NCI-H2196 (cell line): Measurements from ENCODE around the gene PSMB5.

ENCODE experiments used
- DNase-seq: peaks from one replicate; lab custom pipeline; 2025; ENCODE audit not compliant: unreplicated experiment; lab: John Stamatoyannopoulos, UW

The PSMB5 gene

DNA sequence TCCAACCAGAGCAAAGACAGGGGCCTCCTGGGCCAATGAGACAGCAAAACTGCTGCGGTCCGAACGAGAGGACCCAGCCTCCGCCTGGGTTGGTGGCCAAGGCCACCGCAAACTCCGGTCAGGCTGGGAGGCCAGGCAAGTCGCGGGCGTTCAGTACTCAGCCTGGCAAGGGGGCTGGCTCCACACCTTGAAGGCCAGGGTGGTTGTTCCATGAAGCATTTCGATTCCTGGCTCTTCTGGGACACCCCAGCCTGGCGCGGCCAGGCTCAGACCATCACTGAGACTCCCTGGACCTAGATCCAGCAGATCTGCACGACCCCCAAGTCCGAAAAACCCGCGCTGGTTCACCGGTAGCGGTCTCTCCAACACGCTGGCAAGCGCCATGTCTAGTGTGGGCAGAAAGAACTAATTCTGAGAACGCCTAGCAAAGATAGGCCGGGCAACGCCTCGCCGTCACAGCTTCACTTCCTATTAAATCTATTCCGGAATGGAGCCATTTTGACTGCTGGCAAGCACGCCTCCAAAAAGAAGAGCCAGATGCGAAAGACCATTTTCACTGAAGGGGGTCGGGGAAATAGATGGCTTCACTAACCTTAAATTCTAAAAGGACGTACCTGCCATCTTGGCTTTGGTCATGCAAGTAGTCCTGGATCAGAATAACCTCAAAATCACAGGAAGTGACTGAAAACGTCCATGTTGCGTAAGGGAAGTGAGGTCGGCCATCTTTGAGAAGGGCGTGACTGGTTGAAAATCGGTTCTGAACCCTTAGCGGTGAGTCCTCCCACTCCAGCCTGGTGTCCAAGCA lies at the start of gene PSMB5:
Gene PSMB5, minus strand, starts transcription at position 403 of the 805 bp plus-strand sequence. Its CDS starts 19 bp downstream, at position 384.
- DNase-seq: no peak

DNA sequence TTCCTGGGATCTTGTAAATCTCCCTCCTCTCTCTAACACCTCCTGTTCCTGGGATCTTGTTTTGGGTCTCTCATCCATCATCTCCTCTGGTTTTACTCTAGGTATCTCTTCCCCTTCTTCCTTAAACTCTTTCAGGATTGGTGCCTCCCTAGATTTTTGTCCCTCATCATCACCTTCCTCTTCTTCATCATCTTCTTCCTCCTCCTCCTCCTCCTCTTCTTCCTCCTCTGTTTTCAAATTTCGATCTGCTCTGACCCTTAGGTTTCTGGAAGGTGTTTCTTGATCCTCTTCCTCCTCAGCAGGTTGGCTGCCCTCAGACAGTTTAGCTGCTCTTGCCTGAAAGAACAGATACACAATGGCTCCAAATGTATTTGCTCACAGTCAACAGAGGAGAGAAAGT lies 45.8 kb upstream of the PSMB5 start:
- DNase-seq: no peak

DNA sequence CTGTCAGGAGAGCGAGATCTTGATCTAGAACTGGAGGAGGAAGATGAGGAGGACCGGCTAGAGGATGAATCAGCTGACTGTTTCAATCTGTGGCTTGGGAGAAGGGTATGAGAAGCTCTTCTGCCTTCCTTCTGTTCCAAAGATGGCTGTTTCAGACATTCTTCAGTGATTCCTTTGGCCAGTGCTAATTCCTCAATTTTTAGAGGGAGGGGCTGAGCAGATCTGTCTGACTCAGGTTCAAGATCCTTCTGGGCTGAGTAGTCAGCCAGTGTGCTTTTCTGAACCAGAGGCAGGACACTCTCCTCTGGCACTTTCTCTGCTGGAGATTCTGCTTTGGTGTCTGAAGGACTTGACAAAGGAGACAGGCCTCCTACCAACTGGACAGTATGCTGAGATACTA lies 45.0 kb upstream of the PSMB5 start:
- DNase-seq: no peak

DNA sequence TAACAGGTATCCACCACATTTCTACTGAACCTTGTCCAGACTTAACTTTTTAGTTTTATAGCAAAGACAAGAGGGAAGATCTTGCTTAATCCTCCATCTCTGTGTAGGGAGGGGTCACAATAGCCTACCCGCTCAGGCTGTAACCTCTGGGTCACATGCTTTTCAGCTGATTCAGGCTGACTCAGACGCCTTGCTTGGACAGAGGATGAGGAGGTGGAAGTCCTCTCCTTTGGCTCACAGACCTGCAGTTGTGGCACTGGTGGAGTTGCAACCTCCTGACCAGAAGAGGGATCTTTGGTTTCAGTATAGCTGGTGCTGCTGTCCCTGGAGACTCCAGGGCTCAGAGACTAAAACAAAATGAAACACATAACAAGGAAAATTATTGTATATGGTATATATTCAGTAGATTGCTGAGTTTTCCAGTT lies 44.0 kb upstream of the PSMB5 start:
- DNase-seq: no peak

DNA sequence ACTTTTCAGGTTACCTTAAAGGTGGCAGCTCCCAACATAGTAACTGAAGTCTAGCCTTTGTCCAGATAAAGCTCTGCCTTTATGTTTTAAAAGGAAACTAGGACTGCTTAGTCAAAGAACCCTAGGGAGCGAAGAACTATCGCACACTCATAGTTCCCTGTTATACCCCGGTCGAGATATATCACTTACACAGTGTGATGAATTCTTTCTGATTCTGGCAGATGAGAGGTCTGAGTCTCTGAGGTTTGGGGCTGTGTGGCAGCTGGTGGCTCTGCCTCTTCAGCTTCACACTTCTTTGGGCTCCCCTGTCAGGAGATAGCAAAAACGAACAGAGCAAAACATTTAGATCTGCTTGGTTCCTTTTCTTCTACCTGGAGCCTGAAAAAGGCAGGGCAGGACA lies 43.3 kb upstream of the PSMB5 start:
- no peak for DNase-seq

DNA sequence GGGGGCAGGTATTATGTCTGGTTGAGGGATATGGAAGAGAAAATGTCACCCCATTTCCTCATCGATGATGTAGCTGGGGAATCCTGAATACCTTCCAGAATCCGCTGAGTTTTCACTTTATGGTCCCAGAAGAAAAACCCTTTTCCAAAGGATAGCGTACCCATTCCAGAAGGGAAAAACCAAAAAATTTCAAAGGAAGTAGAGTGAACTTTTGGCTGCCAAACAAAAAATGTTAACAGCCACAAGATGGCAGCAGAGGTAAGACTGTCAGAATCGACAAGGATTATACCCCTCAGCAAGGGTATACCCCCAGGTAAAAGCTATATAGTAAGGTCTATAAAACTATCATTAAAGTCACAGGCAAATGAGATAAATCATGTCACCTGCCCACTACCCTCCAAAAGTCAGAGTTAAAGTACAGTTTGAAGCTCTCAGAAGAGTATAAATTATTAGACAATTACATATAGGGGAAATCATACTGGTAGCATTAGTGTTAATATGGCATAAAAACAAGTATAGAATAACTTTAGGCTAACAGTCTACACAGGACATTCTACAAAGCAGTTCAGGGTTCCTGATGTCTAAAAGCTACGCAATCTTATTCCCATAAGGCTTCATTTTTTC lies 42.2 kb upstream of the PSMB5 start:
- DNase-seq: no peak

DNA sequence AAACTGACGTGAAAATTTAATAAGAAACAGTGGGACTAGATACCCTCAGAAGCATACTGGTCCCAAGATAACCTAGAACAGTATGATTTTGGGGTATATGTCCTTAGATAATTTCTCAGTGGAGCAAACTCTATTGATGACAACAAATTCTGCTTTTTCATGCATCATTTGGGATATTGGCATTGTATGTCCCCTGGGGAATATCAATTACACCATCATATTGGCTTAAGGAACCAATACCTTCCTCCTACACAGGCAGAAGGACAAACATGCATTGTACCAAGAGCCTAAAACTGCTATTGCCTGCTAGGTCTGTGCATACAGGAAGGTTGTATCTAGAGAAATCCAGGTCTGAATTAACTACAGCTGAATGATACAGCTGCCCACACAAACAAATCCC lies 40.2 kb upstream of the PSMB5 start:
- no peak for DNase-seq

DNA sequence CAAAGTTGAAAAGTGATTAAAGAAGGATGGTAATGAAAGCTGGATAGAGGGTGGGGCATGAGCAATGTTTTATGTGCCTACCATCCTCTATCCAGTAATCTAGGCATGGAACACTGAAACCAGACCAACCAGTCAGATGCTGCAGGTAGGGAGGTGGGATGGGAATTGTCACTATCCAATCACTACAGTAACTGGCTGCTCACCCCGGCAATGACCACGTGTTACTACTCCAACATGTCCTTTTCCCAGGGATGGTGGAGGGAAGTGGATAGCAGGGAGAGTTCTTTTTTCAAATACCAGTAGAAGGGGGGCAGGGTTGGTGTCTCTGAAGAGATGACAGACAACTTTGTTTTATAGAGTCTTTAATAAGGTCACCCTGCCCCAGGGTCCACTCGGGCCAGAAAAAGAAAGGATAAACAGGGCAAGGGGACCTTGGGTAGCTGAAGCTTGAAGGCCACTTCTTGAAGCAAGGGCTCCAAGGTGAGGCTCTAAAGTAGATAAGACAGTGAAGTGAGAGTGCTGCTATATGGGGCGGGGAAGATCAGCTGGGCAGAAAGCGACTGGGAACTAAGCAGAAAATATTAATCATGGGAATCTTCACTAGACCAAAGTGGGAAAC lies 37.3 kb upstream of the PSMB5 start:
- no peak for DNase-seq

DNA sequence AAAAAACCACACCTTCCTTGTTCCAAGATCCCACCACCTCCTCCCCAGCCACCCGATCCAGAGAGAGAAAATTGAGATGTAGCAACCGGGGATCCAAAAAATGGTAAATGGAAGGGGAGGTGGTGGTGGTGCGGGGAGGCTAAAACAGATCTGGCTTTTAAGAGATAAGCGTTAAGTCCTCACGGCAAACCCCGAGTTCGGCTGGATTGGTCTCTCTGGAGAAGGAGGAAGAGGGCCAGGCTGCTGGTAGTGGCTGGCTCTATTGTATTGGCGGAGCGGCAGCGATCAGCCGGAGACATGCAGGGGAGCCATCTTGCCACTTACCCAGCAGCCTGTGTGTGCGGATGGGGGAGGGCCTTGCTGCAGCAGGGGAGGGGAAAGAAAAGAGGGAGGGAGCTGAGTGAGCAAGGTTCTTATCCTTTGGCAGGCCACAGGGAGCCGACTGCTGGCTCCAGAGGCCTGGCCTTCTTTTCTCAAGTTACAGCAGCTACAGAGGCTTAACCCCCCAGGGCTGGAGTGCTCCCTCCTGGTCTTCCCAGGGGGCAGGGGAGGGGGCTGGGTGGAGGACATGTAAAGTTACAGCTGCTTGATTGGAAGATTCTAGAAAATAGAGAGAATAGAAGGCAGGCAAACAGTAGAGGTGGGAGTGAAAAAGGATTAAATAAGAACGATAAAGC lies 36.7 kb upstream of the PSMB5 start:
- no peak for DNase-seq

DNA sequence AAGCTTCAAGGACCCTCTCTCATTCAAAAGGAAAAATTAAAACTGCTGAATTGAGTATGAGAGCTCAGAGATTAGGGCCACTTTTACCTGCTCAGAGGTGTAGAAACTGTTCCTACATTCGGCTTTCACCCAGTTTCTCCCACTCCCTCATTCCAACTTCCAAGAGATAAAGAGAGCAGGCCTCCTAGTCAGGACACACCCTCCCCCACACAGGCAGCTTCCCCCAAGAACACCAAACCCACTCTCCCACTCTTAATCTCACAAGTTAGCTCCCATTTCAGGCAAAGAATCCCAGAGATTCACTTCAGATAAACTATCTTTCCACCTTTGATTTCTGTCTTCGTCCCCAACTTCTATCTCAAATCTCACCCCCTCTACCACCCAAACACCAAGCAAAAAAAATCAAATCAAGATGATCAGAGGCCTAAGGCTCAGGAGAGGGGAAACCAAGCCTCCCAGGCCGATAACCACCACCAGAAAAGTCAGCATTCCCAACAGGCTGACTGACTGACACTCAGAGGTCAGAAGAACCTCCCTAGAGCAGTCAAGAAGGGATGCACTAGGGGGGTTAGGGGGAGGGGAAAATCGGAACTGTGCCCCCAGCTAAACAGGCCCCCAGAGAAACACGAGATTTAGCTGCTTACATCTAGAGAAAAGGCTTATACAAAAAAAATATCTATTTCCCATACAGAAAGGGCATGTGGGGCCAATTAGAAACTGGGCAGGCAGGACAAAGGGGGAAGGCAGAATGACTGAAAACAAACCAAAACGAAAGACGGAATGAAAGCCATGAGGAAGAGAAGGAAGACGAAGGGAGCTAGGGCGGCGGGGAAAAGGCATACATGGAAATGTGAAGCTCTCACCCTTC lies 35.8 kb upstream of the PSMB5 start:
- no peak for DNase-seq

DNA sequence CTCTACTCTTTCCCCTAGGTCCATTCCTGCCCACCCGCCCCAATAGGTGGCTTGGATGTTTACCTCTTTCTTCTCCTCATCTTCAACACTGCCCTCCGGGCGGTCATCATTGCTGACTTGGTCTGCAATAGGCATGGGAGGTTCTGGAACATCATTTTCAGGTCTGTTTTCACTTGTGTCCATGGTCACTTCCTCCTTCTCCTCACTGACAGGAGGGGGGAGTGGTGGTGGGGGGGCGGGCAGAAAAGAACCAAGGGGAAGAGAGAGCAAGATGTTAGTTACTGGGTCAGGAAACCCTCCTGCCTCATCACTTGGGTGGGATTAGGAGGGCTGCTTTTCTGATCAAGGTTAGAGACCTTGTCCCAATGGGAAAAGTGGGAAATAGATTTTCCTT lies 34.7 kb upstream of the PSMB5 start:
- DNase-seq: no peak

DNA sequence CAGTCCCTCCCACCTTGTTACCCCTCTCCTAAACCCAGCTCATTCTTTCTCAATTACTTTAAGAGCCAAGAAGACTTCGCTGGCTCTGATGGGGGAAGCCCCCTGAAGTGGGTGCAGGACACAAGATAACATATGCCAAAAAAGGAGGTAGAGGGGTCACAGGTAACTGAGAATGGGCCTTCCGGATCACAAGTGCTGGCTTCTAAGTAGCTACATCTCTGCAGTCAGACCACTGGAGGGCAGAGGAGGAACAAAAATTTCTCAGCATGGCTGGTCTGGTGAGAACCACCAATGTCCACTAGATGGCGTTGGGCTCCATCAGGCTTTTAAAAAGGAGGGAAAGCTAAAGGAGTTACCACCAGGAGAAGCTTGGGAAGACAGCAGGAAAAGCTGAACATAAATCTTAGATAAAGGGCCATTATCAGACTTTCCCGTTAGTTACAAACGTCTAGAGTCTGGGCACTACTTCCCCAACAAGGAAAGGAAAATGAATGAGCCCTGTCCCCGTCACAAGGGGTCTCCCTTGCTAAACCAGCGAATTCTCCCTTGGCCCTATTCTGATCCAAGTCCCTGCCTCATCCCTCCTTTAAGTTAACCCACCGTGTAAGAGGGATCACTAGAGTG lies 34.2 kb upstream of the PSMB5 start:
- DNase-seq: no peak

DNA sequence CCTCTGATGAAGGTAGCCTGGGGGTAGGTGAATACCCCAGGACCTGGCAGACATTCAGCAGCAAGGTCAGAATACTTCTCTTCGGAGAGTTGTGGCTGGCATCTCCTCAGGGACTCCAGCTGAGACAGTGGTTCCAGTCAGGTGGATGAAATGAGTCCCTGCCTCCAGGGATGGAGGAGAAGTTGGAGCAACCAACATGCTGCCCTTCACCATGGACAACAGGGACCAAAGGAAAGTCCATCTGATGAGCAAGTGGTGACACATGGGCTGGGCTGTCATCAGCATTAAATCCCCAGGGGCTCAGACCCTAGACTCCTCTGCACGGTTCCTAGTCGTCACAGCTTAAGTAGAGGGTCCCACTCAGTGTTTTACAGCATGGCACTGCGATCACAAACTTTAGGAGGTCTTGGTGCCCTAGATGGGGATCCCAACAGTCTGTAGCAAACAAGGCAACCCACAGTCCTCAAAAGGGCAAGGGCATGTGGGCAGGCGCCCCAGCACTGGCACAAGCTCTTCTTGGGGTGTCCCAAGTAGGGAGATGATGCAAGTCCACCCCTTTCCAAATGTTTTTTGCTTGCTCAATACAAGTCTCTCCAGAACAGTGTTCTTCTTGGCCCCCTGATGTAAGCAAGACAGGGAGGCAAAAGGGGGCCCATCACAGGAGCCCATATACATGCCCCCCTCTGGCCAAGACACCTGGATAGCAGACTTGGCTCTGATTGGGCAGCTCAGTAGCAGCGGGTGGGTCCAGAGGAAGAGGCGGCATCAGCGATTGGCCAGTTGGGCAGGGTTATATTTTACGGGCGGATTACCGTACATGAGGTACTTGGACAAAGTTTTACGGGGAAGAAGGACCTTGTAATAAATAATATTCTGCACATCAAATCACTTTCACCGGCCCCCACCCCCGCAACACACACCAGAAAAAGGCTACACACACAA lies 33.4 kb upstream of the PSMB5 start:
- DNase-seq: no peak

DNA sequence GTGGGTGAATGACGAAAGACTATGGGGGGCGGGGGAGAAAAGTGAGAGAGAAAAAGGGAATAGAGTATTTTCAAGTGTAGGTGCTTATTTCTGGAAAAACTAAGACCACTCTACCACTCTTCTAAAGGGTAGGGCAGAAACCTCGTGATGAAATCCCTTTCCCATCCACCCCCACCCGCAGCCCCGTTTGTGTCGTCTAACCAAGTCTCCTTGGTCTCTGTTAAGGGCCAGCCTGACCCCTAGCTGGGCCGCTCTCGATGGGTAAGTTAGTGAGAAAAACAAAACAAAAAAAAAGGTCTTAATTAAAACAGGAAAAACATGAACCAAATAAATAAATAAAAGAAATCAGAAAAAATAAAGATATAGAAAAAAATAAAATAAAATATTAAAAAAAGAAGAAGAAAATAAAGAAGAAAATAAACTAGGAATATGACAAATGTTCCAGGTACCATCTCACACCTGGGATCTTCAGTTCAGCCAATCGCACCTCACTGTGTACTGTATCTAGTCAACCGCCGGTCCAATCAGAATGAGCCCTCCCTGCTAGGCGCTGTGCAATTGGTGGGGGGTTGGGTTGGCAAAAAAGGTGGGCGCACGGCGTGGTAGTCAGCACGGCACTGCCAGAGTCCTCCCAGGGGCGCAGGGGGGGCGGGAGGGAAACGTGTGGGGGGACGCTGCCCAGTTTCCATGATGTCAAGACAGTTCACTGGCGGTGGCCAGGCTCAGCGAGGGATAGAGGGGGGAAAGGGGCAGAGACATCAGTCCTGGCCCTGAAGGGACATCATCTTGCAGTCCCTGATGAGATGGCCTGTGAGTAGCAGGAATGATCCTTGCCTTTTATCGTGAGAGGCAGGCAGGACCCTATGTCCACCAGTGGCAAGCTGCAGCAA lies 32.4 kb upstream of the PSMB5 start:
- no peak for DNase-seq

DNA sequence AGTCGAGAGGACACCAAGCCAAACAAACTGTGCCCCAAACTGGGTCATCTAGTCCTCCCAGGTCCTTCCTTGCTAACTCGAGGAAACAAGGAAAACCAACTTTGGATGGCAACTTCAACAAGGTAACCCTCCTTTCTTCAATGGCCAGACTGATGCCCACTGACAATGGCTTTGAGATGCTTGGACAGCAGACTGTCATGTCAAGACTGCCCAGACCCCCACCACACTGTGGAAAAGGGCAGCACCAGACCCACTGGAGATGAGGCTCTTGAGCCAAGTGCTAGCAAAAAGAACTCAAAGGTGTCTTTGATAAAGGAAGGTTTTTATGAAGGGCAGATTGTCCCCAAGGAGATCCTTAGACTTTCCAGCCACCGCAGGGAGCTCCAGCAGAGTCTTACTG lies 31.7 kb upstream of the PSMB5 start:
- no peak for DNase-seq

DNA sequence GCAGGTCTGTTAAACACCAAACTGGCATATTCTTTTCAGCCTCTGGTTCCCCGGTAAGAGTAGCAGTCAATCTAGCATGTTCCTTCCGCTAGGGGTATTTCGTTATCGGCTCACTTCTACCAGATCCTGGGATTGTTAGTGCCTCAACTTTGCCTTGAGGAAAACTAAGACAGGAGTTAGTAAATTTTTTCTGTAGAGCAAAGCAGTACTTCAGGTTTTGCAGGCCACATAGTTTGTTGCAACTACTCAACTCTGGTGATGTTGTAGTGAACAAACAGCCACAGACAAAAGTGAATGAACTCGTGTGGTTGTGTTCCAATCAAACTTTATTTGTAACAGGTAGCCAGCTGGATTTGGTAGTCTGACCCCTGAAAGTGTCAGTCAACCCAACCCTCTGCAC lies 28.9 kb upstream of the PSMB5 start:
- DNase-seq: no peak

DNA sequence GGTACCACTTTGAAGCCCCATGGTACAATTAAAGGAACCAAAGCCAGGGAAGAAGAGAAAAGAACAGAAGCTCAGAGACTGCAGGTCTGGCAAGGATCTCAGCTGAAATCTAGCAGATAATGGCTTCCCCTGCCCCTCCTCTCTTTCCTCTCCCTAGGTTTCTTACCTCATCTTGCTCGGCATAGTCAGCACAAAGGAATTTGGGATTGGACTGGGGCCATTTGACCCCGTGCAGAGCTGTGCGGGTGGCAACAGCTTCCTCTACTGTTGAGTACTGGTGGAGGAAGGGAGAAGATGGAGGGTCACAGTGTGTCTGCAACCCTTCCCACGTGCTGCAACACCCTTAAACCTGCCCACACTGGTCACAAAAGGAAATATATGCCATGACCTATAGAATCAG lies 27.3 kb upstream of the PSMB5 start:
- DNase-seq: no peak

DNA sequence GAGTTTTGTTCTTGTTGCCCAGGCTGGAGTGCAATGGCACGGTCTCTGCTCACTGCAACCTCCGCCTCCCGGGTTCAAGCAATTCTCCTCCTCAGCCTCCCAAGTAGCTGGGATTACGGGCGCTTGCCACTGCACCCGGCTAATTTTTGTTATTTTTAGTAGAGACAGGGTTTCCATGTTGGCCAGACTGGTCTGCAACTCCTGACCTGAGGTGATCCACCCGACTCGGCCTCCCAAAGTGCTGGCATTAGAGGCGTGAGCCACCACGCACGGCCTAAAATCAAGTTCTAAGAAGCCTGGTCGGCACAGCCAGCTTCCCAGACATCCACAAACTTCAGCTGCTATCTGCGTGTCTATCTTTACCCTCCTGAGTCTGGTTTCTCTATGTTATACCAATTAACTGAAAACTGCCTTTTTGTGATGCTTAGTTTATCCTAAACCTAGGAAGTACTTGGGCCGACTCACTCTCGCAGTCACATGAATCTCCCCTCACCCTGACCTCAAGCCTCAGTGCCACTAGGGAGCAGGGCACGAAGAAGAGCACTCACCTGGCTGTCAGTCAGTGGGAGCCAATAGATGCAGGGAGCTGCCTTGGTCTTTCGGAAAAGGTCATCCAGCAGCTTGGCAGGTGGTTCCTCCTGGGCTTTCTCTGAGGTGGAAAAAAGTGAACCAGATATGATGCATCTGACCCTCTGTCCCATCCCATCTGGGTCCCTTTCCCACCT lies 26.0 kb upstream of the PSMB5 start:
- no peak for DNase-seq
